CD4-positive, alpha-beta T cell (primary cell): ENCODE data around the gene DRAP1. TPM values are rescaled to one million over a fixed set of nuclear protein-coding genes. Genes with fewer than 3 reads are reported as not detected.

Experiments
- ATAC-seq: fragments of 200-7000 bp; cut with Tn5 transposase; one replicate; pipeline ENCODE4 v1.10.0; 2022; ENCODE audit warnings: mild to moderate bottlenecking; ENCODE audit not compliant: poor library complexity
- CTCF ChIA-PET: fragments of 350-600 bp; sonication (Branson Sonifier 250); formaldehyde crosslinking; loops from one replicate; lab custom pipeline; 2021; ENCODE audit warnings: antibody characterized with exemption, inconsistent platforms; lab: Charles Lee
- POLR2A ChIA-PET: fragments of 350-600 bp; sonication (Branson Sonifier 250); formaldehyde crosslinking; loops from one replicate; lab custom pipeline; 2021; ENCODE audit warnings: antibody characterized with exemption, inconsistent platforms; lab: Charles Lee
- DNase-seq, 14 experiments: peaks; one replicate each; pipeline ENCODE4 v3.0.0-alpha.2; 2013 to 2020; ENCODE audit warnings: mixed read lengths in 2 of 14
- H3K27ac ChIP-seq, 2 donors: one replicate each; pipeline versions ENCODE4 v1.5.1 to v1.7.0; 2013; ENCODE audit warnings: low read length in 2 of 2, low read depth in 1 of 2, mild to moderate bottlenecking in 1 of 2
- H3K27me3 ChIP-seq, 2 experiments: 1 replicate in 1 of 2; 2 replicates in 1 of 2; pipeline versions ENCODE4 v1.6.1 to v1.7.0; 2013; ENCODE audit warnings: low read length in 2 of 2, control low read depth in 1 of 2, mild to moderate bottlenecking in 1 of 2, moderate library complexity in 1 of 2; ENCODE audit not compliant: insufficient read depth in 2 of 2, control insufficient read depth in 1 of 2
- H3K36me3 ChIP-seq: one replicate; pipeline ENCODE4 v1.6.1; 2013; ENCODE audit warnings: low read length, control low read depth; ENCODE audit not compliant: insufficient read depth
- H3K4me1 ChIP-seq: one replicate; pipeline ENCODE4 v1.6.1; 2013; ENCODE audit warnings: low read length, control low read depth; ENCODE audit not compliant: insufficient read depth
- H3K4me3 ChIP-seq: one replicate; pipeline ENCODE4 v1.5.1; 2013; ENCODE audit warnings: mild to moderate bottlenecking, low read length, moderate library complexity
- H3K9me3 ChIP-seq, 2 experiments: 1 replicate in 1 of 2; 2 replicates in 1 of 2; pipeline versions ENCODE4 v1.6.1 to v1.7.0; 2013; ENCODE audit warnings: low read length in 2 of 2, mild to moderate bottlenecking in 2 of 2, control low read depth in 1 of 2, moderate library complexity in 1 of 2; ENCODE audit not compliant: control insufficient read depth in 1 of 2, insufficient read depth in 1 of 2
- H3K27ac Mint-ChIP-seq: one replicate; pipeline ENCODE4 v1.8.0; 2020; ENCODE audit warnings: mixed read lengths
- H3K27me3 Mint-ChIP-seq: one replicate; pipeline ENCODE4 v1.8.0; 2021; ENCODE audit warnings: mixed read lengths
- H3K36me3 Mint-ChIP-seq: one replicate; pipeline ENCODE4 v1.8.0; 2021; ENCODE audit warnings: low read depth, mixed read lengths
- H3K4me1 Mint-ChIP-seq: one replicate; pipeline ENCODE4 v1.8.0; 2021; ENCODE audit warnings: low read depth, mixed read lengths
- H3K4me3 Mint-ChIP-seq: one replicate; pipeline ENCODE4 v1.8.0; 2020; ENCODE audit warnings: mild to moderate bottlenecking, mixed read lengths
- H3K9me3 Mint-ChIP-seq: one replicate; pipeline ENCODE4 v1.8.0; 2020; ENCODE audit warnings: mixed read lengths
- CTCF ChIP-seq: fragments of 200-600 bp; IDR thresholded peaks from one replicate; pipeline ENCODE4 v1.8.0; 2022; ENCODE audit warnings: antibody characterized with exemption, mild to moderate bottlenecking
- intact Hi-C, 2 experiments: fragments of 100-400 bp; cut with DNase I in 1 of 2; cut with micrococcal nuclease in 1 of 2; formaldehyde crosslinking; loops; one replicate each; pipeline versions ENCODE4 v1.15.1 to v1.9.0; 2023 to 2025; cut with DNase I, micrococcal nuclease
- total RNA-seq, 174 experiments: library from RNA in 2 of 174; stranded (reverse) in 2 of 174; gene quantifications; one replicate each; pipeline ENCODE4 v1.2.3 and lab custom pipeline; 2021 to 2026

DRAP1 gene
- total RNA-seq, 2 experiments from 2014 or later = 58.6 to 59.1 TPM

DNA sequence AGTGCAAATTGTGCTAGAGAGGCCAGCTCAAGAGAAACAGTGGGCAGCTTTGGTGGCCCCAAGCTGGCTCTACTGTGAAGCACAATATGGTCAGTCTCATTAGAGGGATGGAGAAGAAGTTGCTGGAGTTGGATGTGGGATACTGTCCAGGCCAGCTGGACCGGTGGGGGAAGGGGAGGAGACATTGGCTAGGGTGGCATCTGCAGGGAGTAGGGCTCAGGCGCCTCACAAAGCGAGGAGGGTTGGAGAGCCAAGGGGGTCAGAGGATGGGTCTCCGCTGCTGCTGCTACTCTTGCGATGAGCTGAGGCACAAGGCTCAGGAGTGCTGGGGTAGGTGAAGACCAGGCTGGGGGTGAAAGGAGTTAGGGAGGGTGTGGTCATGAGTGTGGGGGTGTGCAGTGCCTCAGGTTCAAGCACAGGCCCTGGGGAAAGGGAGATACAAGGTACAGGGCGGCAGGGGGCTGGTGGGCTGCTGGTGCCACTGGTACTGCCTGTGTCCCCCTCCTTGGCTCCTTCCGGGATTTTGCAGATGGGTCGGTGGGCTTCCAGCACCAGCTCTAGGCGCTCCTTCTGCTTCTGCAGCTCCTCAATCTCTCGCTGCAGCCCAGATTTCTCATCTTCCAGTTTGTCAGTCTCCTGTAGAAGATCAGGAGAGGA, 26.4 kb upstream of the DRAP1 start:
- H3K27me3 Mint-ChIP-seq = no peaks in the 10 kb centered on the region
- CTCF ChIA-PET = interaction anchor here (0.9 to 1.7 kb wide), 4 partner anchors 8 to 113 kb away, joined by 3 to 4 read pairs (median 4); partner anchors contain the start of gene MUS81
- Histone ChIP-seq H3K4me3 (no peak overlapping the region), H3K36me3 (no peaks in the 10 kb centered on the region), H3K9me3 (no peaks in the 10 kb centered on the region), H3K27me3 (no peaks in the 10 kb centered on the region), H3K4me1 (peaks cover 65% of the 10 kb centered on the region), H3K27ac (peak overlapping the region; percentile 11 to 60)
- H3K4me1 Mint-ChIP-seq = peaks cover 56% of the 10 kb centered on the region
- no peak for TF ChIP-seq CTCF
- intact Hi-C loops = no loop called here
- H3K36me3 Mint-ChIP-seq = peaks cover 16% of the 10 kb centered on the region
- H3K27ac Mint-ChIP-seq = peak overlapping the region; percentile 88
- no peaks in the 10 kb centered on the region for H3K9me3 Mint-ChIP-seq
- POLR2A ChIA-PET = interaction anchor here (0.6 to 5.8 kb wide), 5 partner anchors 33 to 188 kb away, joined by 3 to 34 read pairs (median 4); partner anchors contain the start of genes CFL1, KAT5 and MUS81
- H3K4me3 Mint-ChIP-seq = peak overlapping the region; percentile 88
- no peak for ATAC-seq
- no peak for DNase-seq

- Mint-ChIP-seq H3K36me3 (peaks cover 7% of the 10 kb centered on the region), H3K9me3 (no peaks in the 10 kb centered on the region), H3K4me3 (peak overlapping the region; percentile 88), H3K27me3 (no peaks in the 10 kb centered on the region), H3K27ac (peak overlapping the region; percentile 88), H3K4me1 (peaks cover 43% of the 10 kb centered on the region)
- intact Hi-C loops = no loop called here
- Histone ChIP-seq H3K4me3 (peak overlapping the region; percentile 40), H3K9me3 (peaks cover 0 to 2% of the 10 kb centered on the region in 2 experiments), H3K27ac (peak overlapping the region; percentile 60 to 77), H3K36me3 (no peaks in the 10 kb centered on the region), H3K4me1 (peaks cover 61% of the 10 kb centered on the region), H3K27me3 (peaks cover 3% of the 10 kb centered on the region in 2 experiments)
- ATAC-seq (no peak), DNase-seq (peak in 4 of 14 experiments; percentile 54 to 67 (median 64))
- TF ChIP-seq CTCF = no peak
- ChIA-PET POLR2A (interaction anchor here (0.6 to 2.8 kb wide), 9 partner anchors 9 to 385 kb away, joined by 3 to 15 read pairs (median 4); partner anchors contain the start of genes MUS81 and PCNX3), CTCF (interaction anchor here (0.9 to 1.4 kb wide), 2 partner anchors 9 to 34 kb away, joined by 3 to 5 read pairs; partner anchors contain the start of gene MUS81)
Measured at GRCh38 chr11:65894034-65894591, 25.1 kb upstream of the DRAP1 start.

DNA sequence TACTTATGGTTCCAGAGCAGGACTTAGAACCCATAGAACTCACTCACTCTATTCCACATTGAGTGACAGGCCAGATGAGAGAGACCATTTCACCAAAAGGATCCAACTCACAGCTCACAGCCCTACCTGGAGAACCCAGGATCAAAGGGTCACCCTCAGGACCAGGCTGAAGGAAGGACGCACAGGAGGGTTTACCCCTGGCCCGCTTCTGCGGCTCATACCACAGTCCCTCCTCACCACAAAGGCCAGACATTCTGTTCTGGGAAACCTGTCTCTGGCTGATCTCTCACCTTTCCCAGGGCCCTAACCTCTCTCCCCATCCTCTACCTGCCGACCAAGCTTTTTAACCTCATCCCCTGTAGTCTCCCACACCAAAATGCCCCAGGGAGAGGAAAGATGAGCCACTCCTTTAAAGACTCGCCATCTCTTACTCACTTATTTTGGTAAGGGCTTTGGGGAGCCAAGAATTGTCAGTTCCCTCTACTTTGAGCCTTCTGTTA, 23.7 kb upstream of the DRAP1 start:
- H3K27ac ChIP-seq = no peak overlapping the region
- intact Hi-C loops = no loop called here
- H3K4me3 Mint-ChIP-seq = peak overlapping the region; percentile 60
- no peak for TF ChIP-seq CTCF
- ATAC-seq (no peak), DNase-seq (no peak)
- peaks cover 2% of the 10 kb centered on the region for H3K27me3 Mint-ChIP-seq
- H3K9me3 ChIP-seq = peaks cover 0 to 7% of the 10 kb centered on the region in 2 experiments
- H3K36me3 ChIP-seq = no peaks in the 10 kb centered on the region
- peaks cover 9 to 12% of the 10 kb centered on the region in 2 experiments for H3K27me3 ChIP-seq
- H3K4me1 Mint-ChIP-seq = peaks cover 30% of the 10 kb centered on the region
- no peaks in the 10 kb centered on the region for H3K36me3 Mint-ChIP-seq
- peaks cover 61% of the 10 kb centered on the region for H3K4me1 ChIP-seq
- H3K9me3 Mint-ChIP-seq = no peaks in the 10 kb centered on the region
- ChIA-PET POLR2A (no interaction called here), CTCF (interaction anchor here (3.9 kb wide), 1 partner anchor 11 kb away, joined by 17 read pairs; no protein-coding TSS in a partner anchor)
- peak overlapping the region; percentile 59 for H3K27ac Mint-ChIP-seq
- H3K4me3 ChIP-seq = no peak overlapping the region
